Activated CD4-positive, alpha-beta memory T cell treated with anti-CD3 and anti-CD28 coated beads, Interleukin-2, amount 10 ng/mL, durations not matched to agents 7 days and 5 days (primary cell): ENCODE measurements around the gene ERC2. TPM values are rescaled to one million over a fixed set of nuclear protein-coding genes. Genes with fewer than 3 reads are reported as not detected.

Experiments
- CTCF ChIA-PET: fragments of 350-600 bp; sonication (Branson Sonifier 250); formaldehyde crosslinking; loops from one replicate; lab custom pipeline; 2021; ENCODE audit warnings: antibody characterized with exemption, inconsistent platforms; lab: Charles Lee
- POLR2A ChIA-PET: fragments of 350-600 bp; sonication (Branson Sonifier 250); formaldehyde crosslinking; loops from one replicate; lab custom pipeline; 2021; ENCODE audit warnings: antibody characterized with exemption; lab: Charles Lee
- DNase-seq: peaks from one replicate; pipeline ENCODE4 v3.0.0-alpha.2; 2020
- H3K27ac Mint-ChIP-seq: one replicate; pipeline ENCODE4 v1.8.0; 2021; ENCODE audit warnings: mild to moderate bottlenecking, mixed read lengths
- H3K27me3 Mint-ChIP-seq: one replicate; pipeline ENCODE4 v1.8.0; 2021; ENCODE audit warnings: mixed read lengths
- H3K36me3 Mint-ChIP-seq: one replicate; pipeline ENCODE4 v1.8.0; 2021; ENCODE audit warnings: low read depth, mixed read lengths
- H3K4me1 Mint-ChIP-seq: one replicate; pipeline ENCODE4 v1.8.0; 2021; ENCODE audit warnings: mixed read lengths
- H3K4me3 Mint-ChIP-seq: one replicate; pipeline ENCODE4 v1.8.0; 2021; ENCODE audit warnings: mild to moderate bottlenecking, mixed read lengths
- H3K9me3 Mint-ChIP-seq: one replicate; pipeline ENCODE4 v1.8.0; 2021; ENCODE audit warnings: mixed read lengths
- total RNA-seq, 2 experiments: library from RNA; stranded (reverse); gene quantifications; one replicate each; pipeline ENCODE4 v1.2.3, GENCODE V29; 2021

Gene ERC2
- total RNA-seq, 2 experiments from 2014 or later, result not detected

- no peak for DNase-seq
- Mint-ChIP-seq H3K27ac (no peak overlapping the region), H3K4me3 (no peak overlapping the region), H3K4me1 (no peaks in the 10 kb centered on the region), H3K36me3 (no peaks in the 10 kb centered on the region), H3K9me3 (no peaks in the 10 kb centered on the region), H3K27me3 (peaks cover 1% of the 10 kb centered on the region)
- POLR2A ChIA-PET, result no interaction called here
- CTCF ChIA-PET, result no interaction called here
Observed at GRCh38 chr3:56421205-56421604, 47.1 kb downstream of the ERC2 start.

GRCh38 chr3:56415652-56416051, 52.6 kb downstream of the ERC2 start:
- POLR2A ChIA-PET, result no interaction called here

GRCh38 chr3:56413911-56414310, 54.4 kb downstream of the ERC2 start:
- Mint-ChIP-seq H3K4me1 (no peaks in the 10 kb centered on the region), H3K9me3 (no peaks in the 10 kb centered on the region), H3K27me3 (no peaks in the 10 kb centered on the region), H3K4me3 (no peak overlapping the region), H3K36me3 (no peaks in the 10 kb centered on the region), H3K27ac (no peak overlapping the region)
- no peak for DNase-seq
- ChIA-PET POLR2A (no interaction called here), CTCF (no interaction called here)

More at GRCh38 chr3:56415652-56416051, 52.6 kb downstream of the ERC2 start:
- Mint-ChIP-seq H3K36me3 (no peaks in the 10 kb centered on the region), H3K4me3 (no peak overlapping the region), H3K9me3 (no peaks in the 10 kb centered on the region), H3K27ac (no peak overlapping the region), H3K4me1 (no peaks in the 10 kb centered on the region), H3K27me3 (no peaks in the 10 kb centered on the region)
- CTCF ChIA-PET, result interaction anchor here (0.8 kb wide), 1 partner anchor 170 kb away, joined by 4 read pairs; no protein-coding TSS in a partner anchor
- DNase-seq, result no peak

GRCh38 chr3:56411166-56411565, 57.1 kb downstream of the ERC2 start:
- Mint-ChIP-seq H3K27me3 (no peaks in the 10 kb centered on the region), H3K4me1 (no peaks in the 10 kb centered on the region), H3K4me3 (no peak overlapping the region), H3K36me3 (no peaks in the 10 kb centered on the region), H3K27ac (no peak overlapping the region), H3K9me3 (no peaks in the 10 kb centered on the region)
- no peak for DNase-seq
- CTCF ChIA-PET, result no interaction called here
- POLR2A ChIA-PET, result no interaction called here

- no peak overlapping the region for H3K27ac Mint-ChIP-seq
- ChIA-PET POLR2A (no interaction called here), CTCF (no interaction called here)
- H3K4me3 Mint-ChIP-seq, result no peak overlapping the region
- no peaks in the 10 kb centered on the region for H3K36me3 Mint-ChIP-seq
- no peaks in the 10 kb centered on the region for H3K4me1 Mint-ChIP-seq
- DNase-seq, result no peak
- no peaks in the 10 kb centered on the region for H3K27me3 Mint-ChIP-seq
- H3K9me3 Mint-ChIP-seq, result no peaks in the 10 kb centered on the region
Observed at GRCh38 chr3:56410576-56410975, 57.7 kb downstream of the ERC2 start.

- ChIA-PET CTCF (no interaction called here), POLR2A (no interaction called here)
- no peaks in the 10 kb centered on the region for H3K9me3 Mint-ChIP-seq
- no peak overlapping the region for H3K27ac Mint-ChIP-seq
- H3K4me3 Mint-ChIP-seq, result no peak overlapping the region
- H3K4me1 Mint-ChIP-seq, result no peaks in the 10 kb centered on the region
- DNase-seq, result no peak
- no peaks in the 10 kb centered on the region for H3K36me3 Mint-ChIP-seq
- H3K27me3 Mint-ChIP-seq, result no peaks in the 10 kb centered on the region
Observed at GRCh38 chr3:56409790-56410189, 58.5 kb downstream of the ERC2 start.

GRCh38 chr3:56408761-56409196, 59.5 kb downstream of the ERC2 start:
- no peak overlapping the region for H3K27ac Mint-ChIP-seq
- ChIA-PET POLR2A (no interaction called here), CTCF (no interaction called here)
- H3K36me3 Mint-ChIP-seq, result no peaks in the 10 kb centered on the region
- no peaks in the 10 kb centered on the region for H3K4me1 Mint-ChIP-seq
- DNase-seq, result no peak
- no peak overlapping the region for H3K4me3 Mint-ChIP-seq
- H3K9me3 Mint-ChIP-seq, result no peaks in the 10 kb centered on the region
- H3K27me3 Mint-ChIP-seq, result no peaks in the 10 kb centered on the region

- CTCF ChIA-PET, result no interaction called here
Observed at GRCh38 chr3:56406826-56407515, 61.3 kb downstream of the ERC2 start.

GRCh38 chr3:56404884-56405283, 63.4 kb downstream of the ERC2 start:
- ChIA-PET CTCF (no interaction called here), POLR2A (no interaction called here)
- no peaks in the 10 kb centered on the region for H3K36me3 Mint-ChIP-seq
- no peak overlapping the region for H3K4me3 Mint-ChIP-seq
- no peaks in the 10 kb centered on the region for H3K9me3 Mint-ChIP-seq
- no peak overlapping the region for H3K27ac Mint-ChIP-seq
- H3K27me3 Mint-ChIP-seq, result peaks cover 2% of the 10 kb centered on the region
- DNase-seq, result no peak
- H3K4me1 Mint-ChIP-seq, result no peaks in the 10 kb centered on the region

More at GRCh38 chr3:56406826-56407515, 61.3 kb downstream of the ERC2 start:
- H3K4me1 Mint-ChIP-seq, result no peaks in the 10 kb centered on the region
- H3K27ac Mint-ChIP-seq, result no peak overlapping the region
- no peaks in the 10 kb centered on the region for H3K27me3 Mint-ChIP-seq
- POLR2A ChIA-PET, result no interaction called here
- no peaks in the 10 kb centered on the region for H3K9me3 Mint-ChIP-seq
- H3K4me3 Mint-ChIP-seq, result no peak overlapping the region
- no peak for DNase-seq
- H3K36me3 Mint-ChIP-seq, result no peaks in the 10 kb centered on the region

- H3K9me3 Mint-ChIP-seq, result no peaks in the 10 kb centered on the region
- POLR2A ChIA-PET, result no interaction called here
- no peak overlapping the region for H3K27ac Mint-ChIP-seq
- H3K4me1 Mint-ChIP-seq, result no peaks in the 10 kb centered on the region
- H3K36me3 Mint-ChIP-seq, result no peaks in the 10 kb centered on the region
- H3K27me3 Mint-ChIP-seq, result peaks cover 11% of the 10 kb centered on the region
- CTCF ChIA-PET, result interaction anchor here (0.6 kb wide), 1 partner anchor 45 kb away, joined by 5 read pairs; no protein-coding TSS in a partner anchor
- H3K4me3 Mint-ChIP-seq, result no peak overlapping the region
- no peak for DNase-seq
Observed at GRCh38 chr3:56398659-56399058, 69.6 kb downstream of the ERC2 start.

- ChIA-PET POLR2A (no interaction called here), CTCF (no interaction called here)
- no peak overlapping the region for H3K4me3 Mint-ChIP-seq
- no peaks in the 10 kb centered on the region for H3K4me1 Mint-ChIP-seq
- H3K9me3 Mint-ChIP-seq, result no peaks in the 10 kb centered on the region
- H3K36me3 Mint-ChIP-seq, result no peaks in the 10 kb centered on the region
- H3K27me3 Mint-ChIP-seq, result peaks cover 13% of the 10 kb centered on the region
- H3K27ac Mint-ChIP-seq, result no peak overlapping the region
- DNase-seq, result no peak
Observed at GRCh38 chr3:56397798-56398197, 70.5 kb downstream of the ERC2 start.

GRCh38 chr3:56389183-56389830, 79.0 kb downstream of the ERC2 start:
- no peak for DNase-seq
- ChIA-PET POLR2A (no interaction called here), CTCF (no interaction called here)
- no peak overlapping the region for H3K27ac Mint-ChIP-seq
- H3K4me1 Mint-ChIP-seq, result no peaks in the 10 kb centered on the region
- no peaks in the 10 kb centered on the region for H3K9me3 Mint-ChIP-seq
- H3K36me3 Mint-ChIP-seq, result no peaks in the 10 kb centered on the region
- peaks cover 4% of the 10 kb centered on the region for H3K27me3 Mint-ChIP-seq
- no peak overlapping the region for H3K4me3 Mint-ChIP-seq

- CTCF ChIA-PET, result no interaction called here
- H3K9me3 Mint-ChIP-seq, result no peaks in the 10 kb centered on the region
Observed at GRCh38 chr3:56383092-56383491, 85.2 kb downstream of the ERC2 start.

More at GRCh38 chr3:56383092-56383491, 85.2 kb downstream of the ERC2 start:
- Mint-ChIP-seq H3K36me3 (no peaks in the 10 kb centered on the region), H3K27ac (no peak overlapping the region), H3K27me3 (no peaks in the 10 kb centered on the region), H3K4me3 (no peak overlapping the region), H3K4me1 (no peaks in the 10 kb centered on the region)
- no peak for DNase-seq
- POLR2A ChIA-PET, result no interaction called here
